GM21529 (cell line): ENCODE data around the gene PGGHG.
"Not testable (repeated sequence)": the region's sequence is repeated elsewhere in the genome, so short reads cannot be mapped to it uniquely, and the experiment has no call there.

Experiments
- ATAC-seq: cut with Tn5 transposase; IDR thresholded peaks from one replicate; pipeline ENCODE4 v1.9.1; 2021; ENCODE audit not compliant: unreplicated experiment

PGGHG gene

DNA sequence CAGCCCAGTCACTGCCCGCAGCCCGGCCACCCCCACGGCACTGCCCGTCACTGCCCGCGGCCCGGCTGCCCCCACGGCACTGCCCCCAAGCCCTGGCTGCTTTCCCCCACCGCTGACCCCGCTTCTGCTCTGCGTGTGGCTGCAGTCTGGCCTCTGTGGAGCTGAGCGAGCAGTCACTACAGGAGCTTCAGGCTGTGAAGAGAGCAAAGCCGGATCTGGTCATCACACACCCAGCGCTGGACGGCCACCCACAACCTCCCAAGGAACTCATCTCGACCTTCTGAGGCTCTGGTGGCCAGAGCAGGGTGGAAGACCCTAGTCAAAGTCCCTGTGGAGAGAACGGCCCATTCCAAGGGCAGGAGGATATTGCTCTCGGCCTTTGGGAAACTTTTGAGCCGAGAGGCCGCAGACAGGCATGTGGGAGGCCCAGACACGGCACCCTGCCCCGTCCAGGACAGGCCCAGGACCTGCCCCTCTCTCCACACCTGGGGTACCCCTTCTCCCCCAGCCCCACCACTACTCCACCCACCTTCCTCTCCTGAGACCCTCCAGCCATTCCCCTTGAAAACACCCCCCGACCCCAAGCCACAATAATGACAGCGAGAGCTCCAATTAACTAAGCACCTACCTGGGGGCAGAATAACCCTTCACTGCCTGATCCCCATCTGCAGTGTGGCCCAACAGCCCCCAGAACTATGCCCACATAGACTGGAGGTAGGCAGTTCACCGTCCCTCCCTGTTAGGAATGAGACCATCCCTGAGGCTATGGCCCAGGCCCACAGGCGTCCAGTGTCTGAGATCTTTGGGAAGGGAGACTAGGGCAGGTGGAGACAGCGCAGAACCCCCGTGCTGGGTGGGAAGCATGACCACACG is 3.7 kb upstream of the PGGHG start:
- no peak for ATAC-seq

DNA sequence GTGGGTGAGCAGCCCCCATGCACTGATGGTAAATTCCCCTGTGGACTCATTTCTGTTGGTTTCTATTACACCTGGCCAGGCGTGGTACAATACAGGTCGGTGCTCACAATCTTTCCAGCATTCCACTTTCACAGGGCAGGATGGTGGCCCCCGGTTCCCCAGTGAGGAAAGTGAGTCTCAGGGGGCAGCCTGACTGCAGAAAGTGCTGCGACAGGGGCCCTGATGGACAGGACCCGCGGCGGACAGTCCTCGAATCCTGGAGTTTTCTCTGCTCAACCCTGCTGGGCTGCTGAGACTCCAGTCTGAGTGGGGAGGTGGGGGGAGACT is 3.1 kb upstream of the PGGHG start:
- ATAC-seq, result no peak

- not testable (repeated sequence) for ATAC-seq
Observed at GRCh38 chr11:286977-287820, 1.7 kb upstream of the PGGHG start.

DNA sequence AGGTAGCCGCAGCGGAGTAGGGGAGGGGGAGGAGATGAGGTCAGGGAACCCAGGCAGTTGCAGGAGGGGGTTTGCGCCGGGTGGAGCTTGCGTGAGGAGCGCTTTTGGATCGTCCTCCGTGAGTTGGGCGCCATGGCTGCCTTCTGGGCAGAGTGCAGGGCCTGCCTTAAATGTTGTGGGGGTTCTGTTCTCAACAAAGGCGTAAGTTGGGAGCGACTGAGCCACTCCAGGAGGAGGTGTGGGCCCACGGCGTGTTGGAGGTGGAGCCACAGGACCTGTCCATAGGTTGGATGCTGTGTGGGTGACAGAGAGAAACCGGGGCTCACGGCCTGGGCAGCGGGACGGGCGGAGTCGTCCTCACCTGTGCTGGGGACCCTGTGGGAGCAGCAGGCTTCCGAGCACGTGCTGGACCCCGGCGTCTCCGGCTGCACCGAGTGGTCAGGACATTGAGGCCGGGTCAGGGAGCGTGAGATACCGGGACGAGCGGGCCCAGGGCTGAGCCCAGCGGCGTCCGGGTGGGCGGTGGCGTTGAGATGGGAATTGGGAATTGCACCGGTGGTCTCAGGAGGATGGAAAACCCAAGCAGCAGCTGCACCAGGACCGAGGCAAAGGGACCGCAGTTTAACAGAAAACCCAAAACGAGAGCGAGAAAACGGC is 977 bp upstream of the PGGHG start:
- ATAC-seq, result no peak

GRCh38 chr11:289398-289711 is 429 bp downstream of the PGGHG start:
- no peak for ATAC-seq

- no peak for ATAC-seq
Observed at GRCh38 chr11:289712-290620, 1.0 kb downstream of the PGGHG start.

GRCh38 chr11:290621-291231 is 1.8 kb downstream of the PGGHG start:
- ATAC-seq, result no peak

DNA sequence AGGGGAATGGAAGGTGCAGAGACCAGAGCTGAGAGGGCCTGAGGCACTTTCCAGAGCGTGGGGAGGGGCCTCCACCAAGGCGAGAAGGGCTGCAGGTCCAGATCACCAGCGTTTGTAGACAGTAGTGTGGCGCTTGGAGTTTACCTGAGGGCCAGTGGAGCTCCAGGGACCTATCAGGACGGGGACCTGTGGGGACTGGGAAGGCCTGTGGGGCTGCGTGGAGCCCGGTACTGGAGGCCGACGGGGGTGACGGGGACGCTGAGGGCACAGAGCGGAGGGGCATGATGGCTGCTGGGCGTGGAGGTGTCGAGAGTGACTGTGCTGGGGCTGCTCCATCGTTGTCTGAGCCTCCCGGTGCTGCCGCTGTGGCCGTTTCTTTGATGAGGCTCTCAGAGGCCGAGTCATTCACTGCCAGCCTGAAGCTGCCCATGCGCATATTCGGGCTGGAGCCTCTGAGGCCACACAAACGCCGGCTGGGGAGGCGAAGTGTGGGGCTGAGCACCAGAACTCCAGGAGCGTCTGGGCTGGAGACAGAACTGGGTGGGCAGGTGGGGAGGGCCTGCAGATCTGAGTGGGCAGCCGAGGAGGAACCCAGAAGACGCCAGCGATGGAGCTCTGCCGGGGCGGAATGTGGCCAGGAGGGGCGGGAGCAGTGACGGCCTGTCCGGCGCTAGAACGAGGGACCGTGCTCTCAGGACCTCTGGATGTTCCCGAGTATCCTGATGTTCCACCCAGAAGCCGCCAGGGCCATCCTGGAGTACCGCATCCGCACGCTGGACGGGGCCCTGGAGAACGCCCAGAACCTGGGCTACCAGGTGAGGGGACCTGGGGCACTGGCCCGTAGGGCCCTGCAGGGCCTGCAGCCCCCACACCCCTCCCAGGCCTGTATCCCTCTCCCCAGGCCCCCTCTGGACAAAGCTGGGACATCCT is 2.6 kb downstream of the PGGHG start:
- ATAC-seq, result no peak

DNA sequence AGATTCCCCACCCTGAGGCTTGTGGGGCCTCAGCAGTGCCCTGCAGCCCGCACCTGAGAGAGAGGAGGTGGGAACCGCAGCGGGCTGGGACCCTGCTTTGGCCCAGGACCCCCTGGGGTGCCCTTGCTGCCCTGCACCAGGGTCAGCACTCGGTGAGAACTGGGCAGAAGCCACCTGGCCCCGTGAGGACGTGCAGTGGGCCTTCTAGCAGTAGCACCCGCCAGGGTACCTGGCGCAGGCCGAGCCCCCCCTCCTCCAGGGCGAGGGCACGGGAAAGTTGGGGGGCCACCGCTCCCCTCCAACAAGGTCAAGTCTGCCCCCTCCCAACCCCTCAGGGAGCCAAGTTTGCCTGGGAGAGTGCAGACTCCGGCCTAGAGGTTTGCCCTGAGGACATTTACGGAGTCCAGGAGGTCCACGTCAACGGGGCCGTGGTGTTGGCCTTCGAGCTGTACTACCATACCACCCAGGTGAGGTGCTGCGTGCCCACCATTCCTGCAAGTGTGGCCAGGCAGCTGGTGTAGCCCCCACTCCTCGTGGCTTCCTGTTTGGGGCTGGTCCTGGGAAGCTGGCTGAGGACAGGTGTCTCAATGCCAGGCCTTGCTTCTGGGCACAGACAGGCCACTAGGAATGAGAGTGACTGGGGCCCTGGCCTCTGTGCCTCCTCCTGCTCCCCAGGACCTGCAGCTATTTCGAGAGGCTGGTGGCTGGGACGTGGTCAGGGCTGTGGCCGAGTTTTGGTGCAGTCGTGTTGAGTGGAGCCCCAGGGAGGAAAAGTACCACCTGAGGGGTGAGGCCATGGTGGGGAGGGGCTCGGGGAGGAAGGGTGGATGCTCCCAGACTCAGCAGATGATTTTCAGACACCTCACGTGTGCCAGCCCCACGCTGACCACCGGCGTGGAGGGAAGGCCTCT is 3.5 kb downstream of the PGGHG start:
- no peak for ATAC-seq

DNA sequence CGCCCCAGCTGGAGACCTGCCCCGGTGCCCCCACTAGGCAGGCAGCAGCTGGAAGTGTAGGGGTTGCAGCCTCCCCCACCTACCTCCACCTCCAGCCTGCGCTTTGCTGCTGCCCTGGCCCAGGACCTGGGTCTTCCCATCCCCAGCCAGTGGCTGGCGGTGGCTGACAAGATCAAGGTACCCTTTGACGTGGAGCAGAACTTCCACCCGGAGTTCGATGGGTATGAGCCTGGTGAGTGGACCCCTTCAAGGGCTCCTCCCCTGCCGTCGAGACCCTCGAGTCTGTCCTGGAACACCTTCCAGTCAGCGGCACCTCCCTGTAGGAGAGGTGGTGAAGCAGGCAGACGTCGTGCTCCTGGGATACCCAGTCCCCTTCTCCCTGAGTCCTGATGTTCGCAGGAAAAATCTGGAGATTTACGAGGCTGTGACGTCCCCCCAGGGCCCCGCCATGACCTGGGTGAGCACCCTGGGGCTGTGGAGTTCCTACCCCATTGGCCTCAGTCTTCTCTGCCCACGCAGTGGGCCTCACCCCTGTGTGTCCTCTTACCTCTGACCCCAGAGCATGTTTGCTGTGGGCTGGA is 4.4 kb downstream of the PGGHG start:
- ATAC-seq, result no peak

DNA sequence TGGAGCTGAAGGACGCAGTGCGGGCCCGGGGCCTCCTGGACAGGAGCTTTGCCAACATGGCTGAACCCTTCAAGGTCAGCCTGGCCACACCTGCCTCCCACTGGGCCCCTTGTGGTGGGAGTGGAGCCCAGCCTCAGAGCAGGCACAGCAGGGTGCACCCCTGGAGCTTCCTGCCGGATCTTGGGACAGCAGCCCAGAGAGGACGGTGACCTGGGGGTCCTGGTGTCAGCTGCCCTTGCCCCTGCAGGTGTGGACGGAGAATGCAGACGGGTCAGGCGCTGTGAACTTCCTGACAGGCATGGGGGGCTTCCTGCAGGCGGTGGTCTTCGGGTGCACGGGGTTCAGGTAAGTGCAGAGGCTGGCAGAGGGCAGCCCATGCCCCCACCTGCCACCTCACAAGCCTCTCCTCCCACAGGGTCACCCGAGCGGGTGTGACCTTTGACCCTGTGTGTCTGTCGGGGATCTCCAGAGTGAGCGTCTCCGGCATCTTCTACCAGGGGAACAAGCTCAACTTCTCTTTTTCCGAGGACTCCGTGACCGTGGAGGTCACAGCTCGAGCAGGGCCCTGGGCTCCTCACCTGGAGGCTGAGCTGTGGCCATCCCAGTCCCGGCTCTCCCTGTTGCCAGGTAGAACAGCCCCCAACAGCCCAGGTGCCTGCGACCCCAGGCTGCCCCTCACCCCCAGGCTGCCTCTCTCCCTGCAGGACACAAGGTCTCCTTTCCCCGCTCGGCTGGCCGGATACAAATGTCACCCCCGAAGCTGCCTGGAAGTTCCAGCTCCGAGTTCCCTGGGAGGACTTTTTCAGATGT is 5.1 kb downstream of the PGGHG start:
- no peak for ATAC-seq

GRCh38 chr11:294780-295179 is 5.9 kb downstream of the PGGHG start:
- no peak for ATAC-seq

GRCh38 chr11:295351-296170 is 6.6 kb downstream of the PGGHG start:
- ATAC-seq, result no peak

- no peak for ATAC-seq
Observed at GRCh38 chr11:296171-297050, 7.5 kb downstream of the PGGHG start.

GRCh38 chr11:297051-297585 is 8.2 kb downstream of the PGGHG start:
- ATAC-seq, result no peak
